ENCODE results near the gene PFKFB2.
A peak's percentile ranks its signal among the peaks of the same experiment; 100 is the strongest.

PFKFB2 gene

DNA sequence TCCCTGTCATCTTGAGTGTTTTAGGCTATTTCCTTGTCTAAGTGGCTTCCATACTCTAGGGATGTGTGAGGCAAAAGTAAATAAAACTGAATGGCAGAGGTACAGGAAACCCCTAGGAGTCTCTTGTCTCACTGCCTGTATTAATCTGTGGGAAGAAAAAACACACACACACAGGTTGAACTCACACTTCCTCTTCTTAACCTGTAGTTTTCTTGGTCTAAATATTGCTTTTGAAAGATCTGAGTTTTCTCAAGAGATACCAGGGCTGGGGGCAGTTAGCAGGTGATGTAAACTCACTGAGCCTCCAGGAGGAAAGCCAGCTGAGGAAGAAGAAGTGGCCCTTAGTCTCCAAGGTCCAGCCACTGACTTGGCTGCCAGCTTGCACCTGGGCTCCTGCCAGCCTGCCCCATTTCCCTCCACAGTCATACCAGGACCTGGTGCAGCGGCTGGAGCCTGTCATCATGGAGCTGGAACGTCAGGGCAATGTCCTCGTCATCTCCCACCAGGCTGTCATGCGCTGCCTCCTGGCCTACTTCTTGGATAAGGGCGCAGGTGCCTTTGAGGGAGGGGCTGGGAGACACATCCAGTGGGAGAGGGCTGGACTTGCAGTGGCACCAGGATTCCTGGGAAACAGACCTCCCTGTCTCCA lies 16.9 kb downstream of the PFKFB2 start:
- DNase-seq (no peak), ATAC-seq (replicated peaks) (no peak)
- Mint-ChIP-seq H3K36me3 (ENCODE audit: insufficient read depth) (peaks cover 3% of the 10 kb centered on the region), H3K4me1 (ENCODE audit: low read depth in 2 of 2) (peaks cover 9 to 13% of the 10 kb centered on the region in 2 donors), H3K9me3 (no peaks in the 10 kb centered on the region), H3K27ac (no peak overlapping the region), H3K27me3 (peaks cover 0 to 8% of the 10 kb centered on the region in 2 donors), H3K4me3 (no peak overlapping the region)

DNA sequence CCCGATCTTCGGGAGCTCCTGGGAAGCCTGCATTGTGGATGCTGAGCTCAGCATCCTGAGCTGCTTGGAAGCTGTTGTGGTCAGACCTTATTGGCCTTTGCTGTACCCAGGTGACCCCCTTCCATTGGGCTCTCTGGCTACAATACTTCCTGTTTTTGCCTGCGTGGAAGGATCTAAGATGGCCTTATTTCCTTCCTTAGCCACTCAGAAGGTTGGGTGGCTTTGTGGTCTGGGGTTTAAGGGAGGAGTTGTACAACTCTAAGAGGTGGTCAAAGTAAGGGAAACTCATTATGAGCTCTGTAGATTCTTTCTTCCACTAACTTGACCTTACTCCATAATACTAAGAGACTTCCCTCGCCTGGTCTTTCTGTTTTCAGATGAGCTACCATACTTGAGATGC lies 17.7 kb downstream of the PFKFB2 start:
- Mint-ChIP-seq H3K36me3 (ENCODE audit: insufficient read depth) (peaks cover 3% of the 10 kb centered on the region), H3K27ac (peak overlapping the region in 1 of 2 donors; percentile 68), H3K4me1 (ENCODE audit: low read depth in 2 of 2) (peaks cover 9 to 13% of the 10 kb centered on the region in 2 donors)

DNA sequence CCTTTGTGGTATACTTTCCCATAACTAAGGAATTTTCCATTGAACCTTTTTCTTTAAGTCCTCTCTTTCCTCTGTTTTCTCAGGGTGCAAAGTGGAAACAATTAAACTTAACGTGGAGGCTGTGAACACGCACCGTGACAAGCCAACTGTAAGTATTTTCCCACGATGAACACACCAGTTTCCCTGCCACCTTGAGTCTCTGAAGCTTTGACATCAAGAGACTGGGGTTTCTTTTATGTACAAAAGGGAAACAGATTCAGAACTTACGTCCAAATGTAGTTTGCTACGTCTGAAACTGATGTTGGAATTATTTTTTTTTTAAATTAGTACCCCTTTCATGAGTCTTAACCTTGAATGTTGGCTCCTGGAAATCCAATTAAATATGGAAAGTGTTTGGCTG lies 18.4 kb downstream of the PFKFB2 start:
- Mint-ChIP-seq H3K4me3 (no peak overlapping the region), H3K36me3 (ENCODE audit: insufficient read depth) (peaks cover 3% of the 10 kb centered on the region), H3K4me1 (ENCODE audit: low read depth in 2 of 2) (peaks cover 9 to 13% of the 10 kb centered on the region in 2 donors), H3K27ac (no peak overlapping the region), H3K27me3 (peaks cover 6 to 8% of the 10 kb centered on the region in 2 donors), H3K9me3 (no peaks in the 10 kb centered on the region)
- ATAC-seq (replicated peaks): no peak
- no peak for DNase-seq

More for the DNA sequence above, 17.7 kb downstream of the PFKFB2 start:
- Mint-ChIP-seq H3K9me3 (no peaks in the 10 kb centered on the region), H3K4me3 (no peak overlapping the region), H3K27me3 (peaks cover 3 to 8% of the 10 kb centered on the region in 2 donors)
- no peak for DNase-seq
- peak; percentile 61 for ATAC-seq (replicated peaks)

DNA sequence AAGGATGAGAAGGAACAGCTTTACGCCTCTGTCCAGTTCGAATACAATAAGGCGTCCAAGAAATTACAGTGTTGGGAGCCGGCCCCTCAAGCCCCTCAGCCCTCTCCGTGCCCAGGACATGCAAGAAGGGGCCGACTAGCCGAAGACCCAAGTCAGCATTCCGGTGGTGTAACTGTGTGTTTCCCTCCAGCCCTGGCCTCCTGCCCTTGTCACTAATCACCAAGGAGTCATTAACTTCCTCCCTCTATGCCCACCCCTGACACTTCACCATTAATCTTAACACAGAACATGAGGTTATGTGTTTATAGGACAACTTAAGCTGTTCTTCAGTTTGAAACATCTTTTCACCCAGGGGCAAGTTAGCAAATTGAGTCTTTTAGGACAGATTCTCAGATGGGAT lies 19.2 kb downstream of the PFKFB2 start:
- Mint-ChIP-seq H3K9me3 (no peaks in the 10 kb centered on the region), H3K27ac (no peak overlapping the region), H3K36me3 (ENCODE audit: insufficient read depth) (no peaks in the 10 kb centered on the region), H3K4me3 (no peak overlapping the region), H3K27me3 (peaks cover 6 to 8% of the 10 kb centered on the region in 2 donors), H3K4me1 (ENCODE audit: low read depth in 2 of 2) (peaks cover 9 to 13% of the 10 kb centered on the region in 2 donors)
- DNase-seq (no peak), ATAC-seq (replicated peaks) (no peak)

- Mint-ChIP-seq H3K4me3 (no peak overlapping the region), H3K27me3 (peaks cover 8 to 14% of the 10 kb centered on the region in 2 donors), H3K27ac (no peak overlapping the region), H3K9me3 (no peaks in the 10 kb centered on the region), H3K36me3 (ENCODE audit: insufficient read depth) (no peaks in the 10 kb centered on the region), H3K4me1 (ENCODE audit: low read depth in 2 of 2) (peaks cover 8 to 11% of the 10 kb centered on the region in 2 donors)
- no peak for DNase-seq
- no peak for ATAC-seq (replicated peaks)
Measured at GRCh38 chr1:207073906-207074820, 21.1 kb downstream of the PFKFB2 start.

DNA sequence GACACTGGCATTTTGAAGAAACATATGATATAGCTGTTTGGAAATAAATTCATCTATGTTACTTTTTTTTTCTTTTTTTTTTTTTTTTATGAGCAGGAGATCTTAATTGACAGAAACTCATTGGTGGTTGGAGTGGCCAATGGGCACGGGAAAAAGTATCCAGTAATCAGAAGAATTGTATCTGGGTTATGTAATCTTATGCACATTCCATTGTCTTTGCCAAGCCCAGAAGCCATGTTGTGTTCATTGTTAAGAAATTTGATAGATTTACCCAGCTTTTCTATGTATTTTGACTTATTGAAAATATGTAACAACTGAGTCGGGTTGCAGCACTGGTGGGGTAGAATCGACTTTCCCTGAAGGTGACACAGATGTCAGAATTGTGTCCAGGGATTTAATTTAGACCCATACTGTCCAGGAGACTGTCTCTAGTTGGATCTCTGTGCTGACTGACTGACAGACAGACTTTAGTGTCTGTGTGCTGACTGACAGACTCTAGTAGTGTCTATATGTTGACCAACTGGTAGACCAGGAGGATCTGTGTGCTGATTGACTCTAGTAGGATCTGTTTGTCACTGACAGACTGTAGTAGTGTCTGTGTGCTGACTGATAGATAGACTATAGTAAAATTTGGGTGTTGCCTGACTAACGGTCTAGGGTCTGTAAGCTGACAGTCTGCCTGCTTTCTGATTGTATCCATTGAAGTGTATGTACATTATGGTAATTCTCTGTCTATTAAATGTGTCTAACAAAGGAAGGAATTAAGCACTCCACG lies 23.3 kb downstream of the PFKFB2 start:
- Mint-ChIP-seq H3K27ac (no peak overlapping the region), H3K9me3 (no peaks in the 10 kb centered on the region), H3K27me3 (peaks cover 9 to 14% of the 10 kb centered on the region in 2 donors), H3K4me1 (ENCODE audit: low read depth in 2 of 2) (no peaks in the 10 kb centered on the region), H3K4me3 (no peak overlapping the region), H3K36me3 (ENCODE audit: insufficient read depth) (no peaks in the 10 kb centered on the region)
- ATAC-seq (replicated peaks) (no peak), DNase-seq (no peak)

DNA sequence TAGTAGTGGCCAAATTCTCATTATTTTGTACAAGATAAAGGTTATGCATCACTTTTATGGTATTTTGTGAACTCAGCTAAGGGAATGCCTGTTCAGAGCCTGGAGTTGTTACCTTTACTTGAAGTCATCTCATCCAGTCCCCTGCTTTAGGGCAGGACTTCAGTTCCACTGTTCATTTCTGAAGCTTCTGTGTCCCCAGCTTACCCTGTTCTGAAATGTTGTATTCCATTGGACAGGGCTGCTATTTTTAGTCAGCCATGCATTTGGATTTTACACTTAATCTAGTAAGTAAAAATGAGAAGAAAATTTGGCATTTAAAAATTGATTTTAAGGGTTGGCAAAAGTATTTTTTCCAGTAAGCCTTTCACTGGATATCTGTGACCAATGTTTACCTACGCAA lies 23.9 kb downstream of the PFKFB2 start:
- Mint-ChIP-seq H3K36me3 (ENCODE audit: insufficient read depth) (no peaks in the 10 kb centered on the region), H3K27ac (no peak overlapping the region), H3K4me1 (ENCODE audit: low read depth in 2 of 2) (no peaks in the 10 kb centered on the region), H3K4me3 (no peak overlapping the region), H3K27me3 (peaks cover 14 to 15% of the 10 kb centered on the region in 2 donors), H3K9me3 (no peaks in the 10 kb centered on the region)
- ATAC-seq (replicated peaks) (no peak), DNase-seq (no peak)

DNA sequence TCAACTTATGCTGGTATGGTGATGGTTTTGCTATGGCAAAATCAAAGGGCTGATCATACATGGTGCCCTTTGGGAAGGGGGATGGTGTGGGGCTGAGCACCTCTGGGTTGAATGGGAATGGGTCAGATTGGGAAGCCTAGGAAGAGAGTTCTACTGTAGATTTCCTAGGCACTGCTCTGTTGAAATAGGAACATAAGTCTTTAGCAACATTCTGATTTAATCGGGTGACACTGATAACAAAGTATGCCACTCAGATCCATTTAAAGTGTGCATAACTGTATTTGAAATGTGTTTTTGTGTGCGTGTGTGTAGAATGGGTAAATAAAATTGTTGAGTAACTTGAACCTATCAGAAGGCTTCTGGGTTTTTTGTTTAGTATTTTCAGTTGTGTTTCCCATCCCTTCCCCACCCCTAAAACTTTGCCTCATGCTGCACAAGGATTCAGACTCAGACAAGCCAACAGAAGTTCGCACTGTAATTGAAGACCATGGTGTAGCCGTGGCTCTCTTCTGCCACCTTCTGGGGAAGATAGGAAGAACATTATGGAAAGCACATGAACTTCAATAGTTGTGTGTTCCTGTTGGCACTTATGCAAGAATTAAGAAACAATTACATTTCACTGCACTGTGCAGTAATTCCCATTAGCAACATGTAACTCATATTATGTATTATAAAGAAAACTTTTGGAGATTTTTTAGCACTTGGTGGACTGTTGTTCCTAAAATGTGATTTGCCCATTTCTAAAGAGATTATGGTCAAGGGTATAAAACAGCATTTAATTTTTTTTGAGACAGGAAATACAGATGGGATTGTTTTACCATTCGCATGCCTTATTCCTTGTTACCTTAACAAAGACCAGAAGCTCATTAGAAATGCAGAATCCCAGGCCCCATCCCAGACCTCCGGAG lies 24.6 kb downstream of the PFKFB2 start:
- no peak overlapping the region for H3K27ac Mint-ChIP-seq
- H3K36me3 Mint-ChIP-seq (ENCODE audit: insufficient read depth): no peaks in the 10 kb centered on the region
- H3K4me3 Mint-ChIP-seq: no peak overlapping the region
- peak; percentile 88 for ATAC-seq (replicated peaks)
- H3K9me3 Mint-ChIP-seq: no peaks in the 10 kb centered on the region
- H3K27me3 Mint-ChIP-seq: peaks cover 21 to 22% of the 10 kb centered on the region in 2 donors
- DNase-seq: peak; percentile 62 to 75 (median 64)
- H3K4me1 Mint-ChIP-seq (ENCODE audit: low read depth in 2 of 2): no peaks in the 10 kb centered on the region

DNA sequence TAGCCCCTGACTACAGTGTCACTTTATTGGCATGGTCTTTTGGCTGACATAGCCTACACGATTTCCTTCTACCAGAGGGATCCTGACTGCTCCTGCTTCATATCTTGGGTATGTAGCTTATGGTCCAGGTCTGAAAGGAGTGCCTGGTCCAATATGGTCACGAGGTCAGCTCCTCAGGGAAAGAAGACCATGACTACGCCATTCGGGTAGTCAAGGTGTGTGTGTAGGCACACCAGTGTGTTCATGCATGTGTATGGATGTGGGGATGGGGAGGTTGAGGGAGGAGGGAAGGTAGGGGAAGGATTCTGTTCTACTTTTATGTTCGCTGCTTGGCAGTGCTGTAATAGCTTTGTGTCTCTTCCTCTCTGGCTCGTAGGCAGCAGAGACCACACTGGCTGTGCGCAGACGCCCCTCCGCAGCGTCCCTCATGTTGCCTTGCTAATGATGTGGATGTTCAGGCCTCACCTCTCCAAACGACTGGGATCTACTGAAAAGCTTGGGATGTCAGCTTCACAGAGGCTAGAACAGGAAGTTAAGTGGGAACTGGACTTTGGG lies 25.6 kb downstream of the PFKFB2 start:
- Mint-ChIP-seq H3K9me3 (no peaks in the 10 kb centered on the region), H3K27me3 (peaks cover 31 to 32% of the 10 kb centered on the region in 2 donors), H3K4me1 (ENCODE audit: low read depth in 2 of 2) (no peaks in the 10 kb centered on the region), H3K4me3 (no peak overlapping the region), H3K36me3 (ENCODE audit: insufficient read depth) (no peaks in the 10 kb centered on the region), H3K27ac (no peak overlapping the region)
- ATAC-seq (replicated peaks) (no peak), DNase-seq (no peak)

- DNase-seq: no peak
- ATAC-seq (replicated peaks): no peak
- no peaks in the 10 kb centered on the region for H3K4me1 Mint-ChIP-seq (ENCODE audit: low read depth in 2 of 2)
- no peak overlapping the region for H3K27ac Mint-ChIP-seq
- peaks cover 28 to 42% of the 10 kb centered on the region in 2 donors for H3K27me3 Mint-ChIP-seq
- no peaks in the 10 kb centered on the region for H3K9me3 Mint-ChIP-seq
- no peaks in the 10 kb centered on the region for H3K36me3 Mint-ChIP-seq (ENCODE audit: insufficient read depth)
- no peak overlapping the region for H3K4me3 Mint-ChIP-seq
Measured at GRCh38 chr1:207079706-207080241, 26.7 kb downstream of the PFKFB2 start.

GRCh38 chr1:207081088-207081487 lies 28.0 kb downstream of the PFKFB2 start:
- ATAC-seq (replicated peaks) (no peak), DNase-seq (no peak)
- Mint-ChIP-seq H3K27me3 (peaks cover 26 to 47% of the 10 kb centered on the region in 2 donors), H3K27ac (no peak overlapping the region), H3K9me3 (no peaks in the 10 kb centered on the region), H3K36me3 (ENCODE audit: insufficient read depth) (no peaks in the 10 kb centered on the region), H3K4me3 (no peak overlapping the region), H3K4me1 (ENCODE audit: low read depth in 2 of 2) (no peaks in the 10 kb centered on the region)

- Mint-ChIP-seq H3K4me1 (ENCODE audit: low read depth in 2 of 2) (no peaks in the 10 kb centered on the region), H3K27me3 (peaks cover 26 to 50% of the 10 kb centered on the region in 2 donors), H3K36me3 (ENCODE audit: insufficient read depth) (no peaks in the 10 kb centered on the region), H3K27ac (no peak overlapping the region), H3K4me3 (no peak overlapping the region), H3K9me3 (no peaks in the 10 kb centered on the region)
- no peak for ATAC-seq (replicated peaks)
- no peak for DNase-seq
Measured at GRCh38 chr1:207081806-207082205, 28.7 kb downstream of the PFKFB2 start.
